HEK293 (cell line): ENCODE data around the gene EXT2.

Source experiments
- CTCF ChIA-PET: fragments of 350-600 bp; formaldehyde crosslinking; extraction: SDS; loops from one replicate; lab custom pipeline; 2021; ENCODE audit warnings: antibody characterized with exemption; lab: Yijun Ruan, JAX
- POLR2A ChIA-PET: fragments of 300-600 bp; formaldehyde crosslinking; extraction: SDS; loops from one replicate; lab custom pipeline; 2020; ENCODE audit warnings: antibody characterized with exemption, inconsistent platforms; lab: Yijun Ruan, JAX
- H3K27ac ChIP-seq: fragments of 200-500 bp; sonication (Bioruptor generic); 2 replicates; pipeline ENCODE4 v1.5.1; 2014; ENCODE audit warnings: low read depth, low read length, control low read depth, inconsistent platforms; ENCODE audit errors: extremely low read depth
- H3K36me3 ChIP-seq, 2 experiments: fragments of 200-500 bp in 1 of 2; sonication (Bioruptor generic) in 1 of 2; 1 replicate in 1 of 2; 2 replicates in 1 of 2; pipeline ENCODE4 v1.5.1; 2014 to 2017; ENCODE audit warnings: inconsistent platforms in 2 of 2, low read length in 2 of 2; ENCODE audit not compliant: control insufficient read depth in 2 of 2, insufficient read depth in 1 of 2
- H3K4me1 ChIP-seq: fragments of 200-500 bp; sonication (Bioruptor generic); 2 replicates; pipeline ENCODE4 v1.5.1; 2014; ENCODE audit warnings: mild to moderate bottlenecking, low read length, inconsistent platforms; ENCODE audit not compliant: control insufficient read depth, insufficient read depth
- H3K4me3 ChIP-seq: 2 replicates; pipeline ENCODE4 v1.5.1; 2011; ENCODE audit warnings: low read depth, mild to moderate bottlenecking, control low read depth, low read length, moderate library complexity
- H3K9me3 ChIP-seq: fragments of 200-500 bp; sonication (Bioruptor generic); 2 replicates; pipeline ENCODE4 v1.5.1; 2014; ENCODE audit warnings: low read depth, low read length, inconsistent platforms; ENCODE audit not compliant: control insufficient read depth, insufficient read depth
- PRDM1 ChIP-seq: fragments of 450-650 bp; formaldehyde crosslinking; IDR thresholded peaks from 2 replicates; pipeline ENCODE4; 2016; ENCODE audit warnings: missing biosample characterization, missing genetic modification characterization
- SCRT1 ChIP-seq: fragments of 450-650 bp; formaldehyde crosslinking; IDR thresholded peaks from 2 replicates; pipeline ENCODE4 v1.5.1; 2016; ENCODE audit warnings: missing biosample characterization, missing genetic modification characterization, borderline replicate concordance
- SETDB1 ChIP-seq: IDR thresholded peaks from one replicate; pipeline ENCODE4 v1.6.1; 2017; ENCODE audit warnings: mild to moderate bottlenecking, low read length, moderate library complexity, mixed read lengths; ENCODE audit not compliant: insufficient read length
- SP3 ChIP-seq: fragments of 450-650 bp; formaldehyde crosslinking; IDR thresholded peaks from 2 replicates; pipeline ENCODE4 v1.5.1; 2016; ENCODE audit warnings: missing biosample characterization, missing genetic modification characterization
- ZIC2 ChIP-seq: fragments of 450-650 bp; formaldehyde crosslinking; IDR thresholded peaks from 2 replicates; pipeline ENCODE4 v1.5.1; 2016; ENCODE audit warnings: missing biosample characterization, missing genetic modification characterization
- ZNF175 ChIP-seq: fragments of 450-650 bp; formaldehyde crosslinking; IDR thresholded peaks from 2 replicates; pipeline ENCODE4 v1.5.1; 2016; ENCODE audit warnings: missing biosample characterization, missing genetic modification characterization
- ZNF302 ChIP-seq: fragments of 450-650 bp; formaldehyde crosslinking; IDR thresholded peaks from 2 replicates; pipeline ENCODE4 v1.5.1; 2016; ENCODE audit warnings: missing biosample characterization, missing genetic modification characterization, low read depth
- ZNF311 ChIP-seq: fragments of 450-650 bp; formaldehyde crosslinking; IDR thresholded peaks from 2 replicates; pipeline ENCODE4 v1.5.1; 2017; ENCODE audit warnings: missing biosample characterization, missing genetic modification characterization, borderline replicate concordance
- ZNF335 ChIP-seq: fragments of 450-650 bp; formaldehyde crosslinking; conservative IDR thresholded peaks from 2 replicates; pipeline ENCODE4 v1.5.1; 2016; ENCODE audit warnings: missing biosample characterization, missing genetic modification characterization
- ZNF426 ChIP-seq: fragments of 450-650 bp; formaldehyde crosslinking; IDR thresholded peaks from 2 replicates; pipeline ENCODE4 v1.5.1; 2017; ENCODE audit warnings: missing biosample characterization, missing genetic modification characterization, mild to moderate bottlenecking, inconsistent platforms, moderate library complexity
- ZNF521 ChIP-seq: fragments of 450-650 bp; formaldehyde crosslinking; IDR thresholded peaks from 2 replicates; pipeline ENCODE4 v1.5.1; 2017; ENCODE audit warnings: missing biosample characterization, mild to moderate bottlenecking, missing genetic modification characterization
- ZNF596 ChIP-seq: fragments of 450-650 bp; IDR thresholded peaks from 2 replicates; pipeline ENCODE4 v1.5.0; 2018; ENCODE audit warnings: missing biosample characterization, mild to moderate bottlenecking, missing genetic modification characterization, moderate library complexity
- ZNF610 ChIP-seq: fragments of 450-650 bp; formaldehyde crosslinking; IDR thresholded peaks from 2 replicates; pipeline ENCODE4 v1.5.1; 2016; ENCODE audit warnings: missing biosample characterization, missing genetic modification characterization, borderline replicate concordance
- ZNF623 ChIP-seq: fragments of 450-650 bp; formaldehyde crosslinking; IDR thresholded peaks from 2 replicates; pipeline ENCODE4 v1.5.1; 2016; ENCODE audit warnings: missing biosample characterization, missing genetic modification characterization
- ZNF626 ChIP-seq: fragments of 450-650 bp; sonication (Bioruptor Pico); formaldehyde crosslinking; IDR thresholded peaks from 2 replicates; pipeline ENCODE4 v1.5.1; 2018; ENCODE audit warnings: missing biosample characterization, missing genetic modification characterization, inconsistent platforms
- ZNF629 ChIP-seq: fragments of 450-650 bp; formaldehyde crosslinking; IDR thresholded peaks from 2 replicates; pipeline ENCODE4 v1.5.1; 2017; ENCODE audit warnings: missing biosample characterization, missing genetic modification characterization
- ZNF830 ChIP-seq: fragments of 450-650 bp; IDR thresholded peaks from 2 replicates; pipeline ENCODE4 v1.5.0; 2018; ENCODE audit warnings: missing biosample characterization, missing genetic modification characterization, low read depth, mild to moderate bottlenecking, moderate library complexity
- ZXDB ChIP-seq: fragments of 450-650 bp; formaldehyde crosslinking; IDR thresholded peaks from 2 replicates; pipeline ENCODE4 v1.5.1; 2016; ENCODE audit warnings: missing biosample characterization, missing genetic modification characterization
- TF ChIP-seq, protein P1 (sequence below): sonication (generic); formaldehyde crosslinking; IDR thresholded peaks from 2 replicates; pipeline ENCODE4 v1.8.1; 2022; ENCODE audit warnings: mild to moderate bottlenecking, moderate library complexity, missing genetic modification reagents
- TF ChIP-seq, protein P2 (sequence below): fragments of 450-650 bp; IDR thresholded peaks from 2 replicates; pipeline ENCODE4 v1.5.1; 2018; ENCODE audit warnings: missing biosample characterization, missing genetic modification characterization
- TF ChIP-seq, protein P3 (sequence below): fragments of 450-650 bp; IDR thresholded peaks from 2 replicates; pipeline ENCODE4 v1.5.1; 2018; ENCODE audit warnings: missing biosample characterization, mild to moderate bottlenecking, missing genetic modification characterization
- TF ChIP-seq, protein P4 (sequence below): fragments of 450-650 bp; formaldehyde crosslinking; IDR thresholded peaks from 2 replicates; pipeline ENCODE4 v1.5.1; 2016; ENCODE audit warnings: missing biosample characterization, missing genetic modification characterization

Gene EXT2

DNA sequence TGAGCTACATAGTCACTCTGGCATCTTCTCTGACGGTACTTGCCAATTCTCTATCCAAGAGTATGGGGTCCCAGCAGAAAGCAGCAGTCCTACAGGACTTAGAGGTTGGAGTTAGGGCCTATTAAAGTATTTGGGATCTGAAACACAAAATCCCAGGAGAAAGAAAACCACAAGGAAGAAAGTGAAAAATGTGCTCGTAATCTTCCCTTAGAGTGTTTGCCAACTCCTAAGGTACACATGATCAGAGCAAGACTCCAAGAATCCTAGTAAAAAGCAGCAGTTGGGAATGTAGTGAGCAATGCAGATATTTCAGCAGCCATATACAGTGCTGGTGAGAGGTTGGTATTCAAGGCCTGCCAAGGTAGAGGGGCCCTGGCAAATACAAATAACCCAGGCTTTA is 71.6 kb downstream of the EXT2 start:
- H3K36me3 ChIP-seq: peaks cover 0 to 7% of the 10 kb centered on the region in 2 experiments; a peak in 1 of 3 replicates
- H3K4me1 ChIP-seq: no peaks in the 10 kb centered on the region
- ChIA-PET POLR2A (no interaction called here), CTCF (no interaction called here)
- no peak for TF ChIP-seq SP3 (tag by site-specific recombination)
- TF ChIP-seq ZNF623 (tag by site-specific recombination): no peak
- no peaks in the 10 kb centered on the region for H3K9me3 ChIP-seq
- no peak overlapping the region for H3K4me3 ChIP-seq
- H3K27ac ChIP-seq: no peak overlapping the region

DNA sequence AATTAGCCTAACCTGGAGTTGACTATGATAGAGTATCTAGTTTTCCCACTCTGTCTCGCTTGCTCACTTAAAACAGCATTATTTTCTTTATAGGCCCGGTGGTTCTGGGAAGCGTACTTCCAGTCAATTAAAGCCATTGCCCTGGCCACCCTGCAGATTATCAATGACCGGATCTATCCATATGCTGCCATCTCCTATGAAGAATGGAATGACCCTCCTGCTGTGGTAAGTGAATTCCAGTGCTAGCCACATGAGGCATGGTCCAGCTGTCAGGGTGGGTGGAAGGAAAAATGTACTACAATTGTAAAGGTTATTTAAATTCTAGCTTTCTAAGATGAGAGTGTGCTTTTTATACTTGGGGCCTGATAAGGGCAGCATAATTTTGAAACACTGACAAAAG is 76.0 kb downstream of the EXT2 start:
- CTCF ChIA-PET: no interaction called here
- POLR2A ChIA-PET: no interaction called here
- Histone ChIP-seq H3K36me3 (peaks cover 0 to 15% of the 10 kb centered on the region in 2 experiments; a peak in 2 of 3 replicates), H3K4me3 (no peak overlapping the region), H3K27ac (no peak overlapping the region), H3K9me3 (no peaks in the 10 kb centered on the region)
- TF ChIP-seq ZNF335: no peak
- peak; percentile 43 for TF ChIP-seq ZIC2
- TF ChIP-seq, all 188 proteins: peak for 1
- H3K4me1 ChIP-seq: no peaks in the 10 kb centered on the region

DNA sequence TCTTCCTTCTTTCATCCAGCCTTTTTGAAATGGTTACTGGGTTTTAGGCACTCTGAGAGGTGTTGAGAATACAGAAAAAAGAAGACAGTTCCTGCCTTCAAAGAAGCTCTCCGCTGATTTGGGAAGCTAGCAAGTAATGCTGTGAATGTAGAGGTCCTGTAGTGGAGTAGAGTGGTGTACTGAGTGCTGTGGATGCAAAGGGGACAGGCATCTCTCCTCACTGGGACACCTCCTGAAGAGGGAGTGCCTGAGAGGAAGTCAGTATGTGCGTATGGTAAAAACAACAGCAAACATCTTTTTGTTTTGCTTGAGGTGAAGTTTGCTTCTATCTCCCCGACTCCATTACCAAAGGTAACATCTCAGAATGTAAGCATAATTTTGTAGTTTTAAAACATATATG is 77.5 kb downstream of the EXT2 start:
- Histone ChIP-seq H3K4me3 (no peak overlapping the region), H3K27ac (no peak overlapping the region), H3K4me1 (no peaks in the 10 kb centered on the region), H3K36me3 (peaks cover 0 to 15% of the 10 kb centered on the region in 2 experiments; a peak in 2 of 3 replicates), H3K9me3 (no peaks in the 10 kb centered on the region)
- CTCF ChIA-PET: interaction anchor here (0.7 kb wide), 1 partner anchor 234 kb away, joined by 5 read pairs; no protein-coding TSS in a partner anchor
- POLR2A ChIA-PET: no interaction called here
- TF ChIP-seq PRDM1 (tag by site-specific recombination) (no peak), ZNF302 (tag by site-specific recombination) (no peak), ZNF426 (tag by site-specific recombination) (no peak), ZNF626 (tag by site-specific recombination) (no peak), ZNF830 (tag by site-specific recombination) (no peak), ZXDB (tag by site-specific recombination) (no peak), ZNF610 (tag by site-specific recombination) (no peak), ZNF311 (no peak), ZNF175 (tag by site-specific recombination) (no peak), SP3 (tag by site-specific recombination) (no peak), ZNF521 (tag by site-specific recombination) (no peak), ZNF629 (tag by site-specific recombination) (no peak), SETDB1 (no peak), SCRT1 (no peak), ZNF596 (no peak)
- TF ChIP-seq, protein P1, sequence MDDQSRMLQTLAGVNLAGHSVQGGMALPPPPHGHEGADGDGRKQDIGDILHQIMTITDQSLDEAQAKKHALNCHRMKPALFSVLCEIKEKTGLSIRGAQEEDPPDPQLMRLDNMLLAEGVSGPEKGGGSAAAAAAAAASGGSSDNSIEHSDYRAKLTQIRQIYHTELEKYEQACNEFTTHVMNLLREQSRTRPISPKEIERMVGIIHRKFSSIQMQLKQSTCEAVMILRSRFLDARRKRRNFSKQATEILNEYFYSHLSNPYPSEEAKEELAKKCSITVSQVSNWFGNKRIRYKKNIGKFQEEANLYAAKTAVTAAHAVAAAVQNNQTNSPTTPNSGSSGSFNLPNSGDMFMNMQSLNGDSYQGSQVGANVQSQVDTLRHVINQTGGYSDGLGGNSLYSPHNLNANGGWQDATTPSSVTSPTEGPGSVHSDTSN (CRISPR knock-in tag): no peak
- TF ChIP-seq, protein P2, sequence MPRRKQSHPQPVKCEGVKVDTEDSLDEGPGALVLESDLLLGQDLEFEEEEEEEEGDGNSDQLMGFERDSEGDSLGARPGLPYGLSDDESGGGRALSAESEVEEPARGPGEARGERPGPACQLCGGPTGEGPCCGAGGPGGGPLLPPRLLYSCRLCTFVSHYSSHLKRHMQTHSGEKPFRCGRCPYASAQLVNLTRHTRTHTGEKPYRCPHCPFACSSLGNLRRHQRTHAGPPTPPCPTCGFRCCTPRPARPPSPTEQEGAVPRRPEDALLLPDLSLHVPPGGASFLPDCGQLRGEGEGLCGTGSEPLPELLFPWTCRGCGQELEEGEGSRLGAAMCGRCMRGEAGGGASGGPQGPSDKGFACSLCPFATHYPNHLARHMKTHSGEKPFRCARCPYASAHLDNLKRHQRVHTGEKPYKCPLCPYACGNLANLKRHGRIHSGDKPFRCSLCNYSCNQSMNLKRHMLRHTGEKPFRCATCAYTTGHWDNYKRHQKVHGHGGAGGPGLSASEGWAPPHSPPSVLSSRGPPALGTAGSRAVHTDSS: no peak
- TF ChIP-seq, protein P3, sequence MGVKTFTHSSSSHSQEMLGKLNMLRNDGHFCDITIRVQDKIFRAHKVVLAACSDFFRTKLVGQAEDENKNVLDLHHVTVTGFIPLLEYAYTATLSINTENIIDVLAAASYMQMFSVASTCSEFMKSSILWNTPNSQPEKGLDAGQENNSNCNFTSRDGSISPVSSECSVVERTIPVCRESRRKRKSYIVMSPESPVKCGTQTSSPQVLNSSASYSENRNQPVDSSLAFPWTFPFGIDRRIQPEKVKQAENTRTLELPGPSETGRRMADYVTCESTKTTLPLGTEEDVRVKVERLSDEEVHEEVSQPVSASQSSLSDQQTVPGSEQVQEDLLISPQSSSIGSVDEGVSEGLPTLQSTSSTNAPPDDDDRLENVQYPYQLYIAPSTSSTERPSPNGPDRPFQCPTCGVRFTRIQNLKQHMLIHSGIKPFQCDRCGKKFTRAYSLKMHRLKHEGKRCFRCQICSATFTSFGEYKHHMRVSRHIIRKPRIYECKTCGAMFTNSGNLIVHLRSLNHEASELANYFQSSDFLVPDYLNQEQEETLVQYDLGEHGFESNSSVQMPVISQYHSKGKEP (tag by site-specific recombination): no peak
- TF ChIP-seq, protein P4, sequence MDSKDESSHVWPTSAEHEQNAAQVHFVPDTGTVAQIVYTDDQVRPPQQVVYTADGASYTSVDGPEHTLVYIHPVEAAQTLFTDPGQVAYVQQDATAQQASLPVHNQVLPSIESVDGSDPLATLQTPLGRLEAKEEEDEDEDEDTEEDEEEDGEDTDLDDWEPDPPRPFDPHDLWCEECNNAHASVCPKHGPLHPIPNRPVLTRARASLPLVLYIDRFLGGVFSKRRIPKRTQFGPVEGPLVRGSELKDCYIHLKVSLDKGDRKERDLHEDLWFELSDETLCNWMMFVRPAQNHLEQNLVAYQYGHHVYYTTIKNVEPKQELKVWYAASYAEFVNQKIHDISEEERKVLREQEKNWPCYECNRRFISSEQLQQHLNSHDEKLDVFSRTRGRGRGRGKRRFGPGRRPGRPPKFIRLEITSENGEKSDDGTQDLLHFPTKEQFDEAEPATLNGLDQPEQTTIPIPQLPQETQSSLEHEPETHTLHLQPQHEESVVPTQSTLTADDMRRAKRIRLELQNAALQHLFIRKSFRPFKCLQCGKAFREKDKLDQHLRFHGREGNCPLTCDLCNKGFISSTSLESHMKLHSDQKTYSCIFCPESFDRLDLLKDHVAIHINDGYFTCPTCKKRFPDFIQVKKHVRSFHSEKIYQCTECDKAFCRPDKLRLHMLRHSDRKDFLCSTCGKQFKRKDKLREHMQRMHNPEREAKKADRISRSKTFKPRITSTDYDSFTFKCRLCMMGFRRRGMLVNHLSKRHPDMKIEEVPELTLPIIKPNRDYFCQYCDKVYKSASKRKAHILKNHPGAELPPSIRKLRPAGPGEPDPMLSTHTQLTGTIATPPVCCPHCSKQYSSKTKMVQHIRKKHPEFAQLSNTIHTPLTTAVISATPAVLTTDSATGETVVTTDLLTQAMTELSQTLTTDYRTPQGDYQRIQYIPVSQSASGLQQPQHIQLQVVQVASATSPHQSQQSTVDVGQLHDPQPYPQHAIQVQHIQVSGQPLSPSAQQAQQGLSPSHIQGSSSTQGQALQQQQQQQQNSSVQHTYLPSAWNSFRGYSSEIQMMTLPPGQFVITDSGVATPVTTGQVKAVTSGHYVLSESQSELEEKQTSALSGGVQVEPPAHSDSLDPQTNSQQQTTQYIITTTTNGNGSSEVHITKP: no peak
